ENCODE results near the gene PARVB.

DNA sequence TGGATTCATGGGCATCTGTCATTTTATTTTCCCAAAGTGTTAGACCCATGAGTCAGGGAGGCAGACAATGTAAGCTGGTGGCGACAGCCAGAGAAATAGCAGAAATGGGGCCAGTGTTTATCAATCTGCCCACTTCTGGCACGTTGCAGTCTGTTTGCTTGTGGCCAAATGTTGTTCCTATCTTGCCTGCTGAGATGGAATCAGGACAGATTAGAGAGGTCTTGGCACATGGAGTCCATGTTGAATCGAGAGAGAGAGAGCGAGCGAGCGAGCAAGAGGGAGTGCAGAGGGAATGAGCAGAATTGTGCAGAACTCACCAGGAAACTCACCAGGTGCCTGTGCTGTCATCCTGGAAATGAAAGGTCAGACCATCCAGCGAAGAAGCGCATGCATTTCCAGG is 134.7 kb downstream of the PARVB start:
- TF ChIP-seq, protein P1, sequence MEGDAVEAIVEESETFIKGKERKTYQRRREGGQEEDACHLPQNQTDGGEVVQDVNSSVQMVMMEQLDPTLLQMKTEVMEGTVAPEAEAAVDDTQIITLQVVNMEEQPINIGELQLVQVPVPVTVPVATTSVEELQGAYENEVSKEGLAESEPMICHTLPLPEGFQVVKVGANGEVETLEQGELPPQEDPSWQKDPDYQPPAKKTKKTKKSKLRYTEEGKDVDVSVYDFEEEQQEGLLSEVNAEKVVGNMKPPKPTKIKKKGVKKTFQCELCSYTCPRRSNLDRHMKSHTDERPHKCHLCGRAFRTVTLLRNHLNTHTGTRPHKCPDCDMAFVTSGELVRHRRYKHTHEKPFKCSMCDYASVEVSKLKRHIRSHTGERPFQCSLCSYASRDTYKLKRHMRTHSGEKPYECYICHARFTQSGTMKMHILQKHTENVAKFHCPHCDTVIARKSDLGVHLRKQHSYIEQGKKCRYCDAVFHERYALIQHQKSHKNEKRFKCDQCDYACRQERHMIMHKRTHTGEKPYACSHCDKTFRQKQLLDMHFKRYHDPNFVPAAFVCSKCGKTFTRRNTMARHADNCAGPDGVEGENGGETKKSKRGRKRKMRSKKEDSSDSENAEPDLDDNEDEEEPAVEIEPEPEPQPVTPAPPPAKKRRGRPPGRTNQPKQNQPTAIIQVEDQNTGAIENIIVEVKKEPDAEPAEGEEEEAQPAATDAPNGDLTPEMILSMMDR (conservative IDR thresholded peaks at IDR 0.05; ENCODE audit: low read depth, low read length), result no peak
- TF ChIP-seq EZH2 (IDR thresholded peaks at IDR 0.05; ENCODE audit: low read length, unreplicated experiment), result no peak
- TF ChIP-seq EZH2phosphoT487 (IDR thresholded peaks at IDR 0.05; ENCODE audit: borderline replicate concordance, low read length), result no peak

Measured in PC-3 (cell line).